Right renal pelvis (tissue), 4 donors: ENCODE results near the gene UBAC1. TPM values are rescaled to one million over a fixed set of nuclear protein-coding genes. Genes with fewer than 3 reads are reported as not detected.

Source experiments
- DNase-seq, 4 donors: peaks; one replicate each; pipeline ENCODE4 v3.0.0-alpha.2; 2013; ENCODE audit warnings: low read depth in 4 of 4, low spot score in 3 of 4, missing footprints in 1 of 4
- polyA plus RNA-seq, 4 donors: library from polyadenylated mRNA; unstranded; fragments of 120-200 nt; gene quantifications; one replicate each; pipeline ENCODE4 v1.2.1, GENCODE V29; 2013; ENCODE audit not compliant: insufficient read length in 4 of 4

UBAC1 gene
- polyA plus RNA-seq, 4 donors, result 28.1 to 31.1 (median 28.6) TPM

DNA sequence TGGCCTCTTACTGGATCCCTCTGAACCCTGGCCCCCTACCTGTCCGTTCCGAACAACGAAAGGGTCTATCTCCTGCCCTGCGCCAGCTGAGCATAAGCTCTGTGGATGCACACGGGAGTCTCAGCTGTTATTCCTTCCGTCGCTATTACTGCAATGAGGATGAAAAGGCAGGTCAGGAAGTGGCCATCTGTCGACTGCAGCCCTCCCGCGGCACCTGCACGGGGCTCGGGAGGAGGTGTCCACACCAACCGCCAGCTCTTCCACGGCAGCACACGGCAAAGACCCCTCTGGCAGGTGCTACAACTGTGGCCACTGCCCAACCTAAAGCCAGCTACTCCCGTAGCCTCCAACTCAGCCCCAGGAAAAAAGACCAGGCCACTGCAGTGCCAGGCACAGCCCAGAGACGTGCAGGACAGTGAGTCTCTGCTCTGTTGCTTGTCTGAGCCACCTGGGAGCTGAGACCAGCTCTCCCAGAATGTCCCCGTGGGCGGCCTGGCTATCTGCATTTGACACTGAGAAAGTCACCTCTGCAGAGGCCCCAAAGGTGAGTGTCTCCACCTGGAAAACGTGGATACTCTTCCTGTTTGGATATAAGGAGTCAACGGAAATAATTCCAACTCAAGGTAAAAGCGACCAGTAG, 72.9 kb downstream of the UBAC1 start:
- DNase-seq, result no peak

DNA sequence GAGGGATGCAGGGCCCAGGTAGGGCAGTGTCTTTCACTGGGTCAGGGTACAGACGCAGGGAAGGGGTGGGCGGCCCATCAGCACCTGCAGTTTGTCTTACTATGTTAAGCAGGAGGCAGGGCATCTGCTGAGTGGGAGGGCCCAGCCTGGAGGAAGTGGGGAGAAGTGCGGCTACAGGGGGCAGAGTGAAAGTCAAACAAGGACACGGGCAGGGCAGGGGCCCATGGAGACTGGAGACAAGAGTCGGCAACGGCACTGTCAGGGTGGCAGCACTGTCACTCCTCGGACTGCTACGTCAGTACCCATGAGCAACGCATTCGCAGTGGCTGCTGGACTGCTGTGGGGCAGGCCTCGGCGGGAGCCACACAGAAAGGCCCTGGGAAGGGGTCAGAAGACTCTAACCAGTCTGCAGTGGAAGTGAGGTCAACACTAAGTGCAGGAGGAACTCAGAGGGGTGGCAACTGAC, 73.6 kb downstream of the UBAC1 start:
- no peak for DNase-seq

DNA sequence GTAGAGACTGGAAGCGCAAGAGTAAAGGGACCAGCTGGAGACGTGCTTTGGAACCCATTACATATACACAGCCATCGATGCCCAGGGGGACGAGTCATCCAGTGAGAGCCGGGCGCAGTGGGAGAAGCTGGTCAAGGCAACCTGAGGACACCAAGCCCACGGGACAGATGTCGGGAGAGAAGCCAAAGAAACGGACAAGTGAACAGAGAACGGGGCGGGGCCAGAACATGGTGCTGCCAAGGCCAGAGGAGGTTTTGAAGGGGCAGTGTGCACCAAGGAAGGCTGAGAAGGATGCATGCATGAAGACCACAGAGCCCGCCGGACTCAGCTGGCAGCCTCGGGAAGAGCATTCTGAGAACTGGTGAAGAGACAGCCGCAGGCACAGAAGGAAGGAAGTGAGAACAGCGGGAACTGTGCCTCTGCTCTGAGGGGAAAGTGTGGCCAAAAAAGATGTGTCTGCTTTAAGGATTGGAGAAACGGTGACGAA, 74.1 kb downstream of the UBAC1 start:
- DNase-seq, result no peak

DNA sequence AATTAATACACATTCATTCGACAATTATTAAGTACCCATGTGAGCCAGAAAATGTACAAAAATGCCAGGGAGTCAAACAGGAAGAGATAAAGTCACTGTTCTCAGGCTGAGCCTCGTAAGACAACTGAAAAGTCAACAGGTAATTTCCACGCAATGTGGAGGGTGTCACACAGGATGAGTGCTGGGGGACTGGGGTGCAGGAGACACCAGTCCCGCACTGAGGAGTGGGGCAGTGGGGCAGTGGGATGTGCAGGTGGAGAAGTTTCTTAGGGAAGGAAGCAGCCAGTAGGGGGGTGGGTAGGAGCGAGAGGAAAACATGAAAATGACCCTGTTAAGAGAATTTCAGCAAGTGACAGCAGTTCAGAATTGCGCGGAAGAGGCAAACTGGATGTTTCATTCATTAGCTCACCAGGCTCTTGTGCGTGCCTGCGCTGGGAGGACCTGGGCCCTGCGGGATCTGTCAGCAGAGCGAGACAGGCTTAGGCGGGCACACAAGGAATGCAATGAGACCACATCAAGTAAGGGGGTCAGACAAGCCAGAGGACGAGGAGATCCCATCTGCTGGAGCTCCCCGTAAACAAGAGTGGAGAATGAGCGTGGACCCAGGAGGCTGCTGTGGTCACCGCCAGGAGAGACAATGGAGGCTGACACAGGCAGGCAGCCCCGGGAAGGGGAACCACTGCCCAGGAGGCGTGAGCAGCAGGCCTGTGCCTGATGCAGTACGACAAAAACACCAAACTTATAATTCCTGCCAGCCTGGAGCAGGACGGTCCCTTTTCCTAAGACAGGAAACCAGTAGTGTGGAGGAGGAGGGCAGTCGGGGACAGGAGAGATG, 74.8 kb downstream of the UBAC1 start:
- DNase-seq, result no peak

DNA sequence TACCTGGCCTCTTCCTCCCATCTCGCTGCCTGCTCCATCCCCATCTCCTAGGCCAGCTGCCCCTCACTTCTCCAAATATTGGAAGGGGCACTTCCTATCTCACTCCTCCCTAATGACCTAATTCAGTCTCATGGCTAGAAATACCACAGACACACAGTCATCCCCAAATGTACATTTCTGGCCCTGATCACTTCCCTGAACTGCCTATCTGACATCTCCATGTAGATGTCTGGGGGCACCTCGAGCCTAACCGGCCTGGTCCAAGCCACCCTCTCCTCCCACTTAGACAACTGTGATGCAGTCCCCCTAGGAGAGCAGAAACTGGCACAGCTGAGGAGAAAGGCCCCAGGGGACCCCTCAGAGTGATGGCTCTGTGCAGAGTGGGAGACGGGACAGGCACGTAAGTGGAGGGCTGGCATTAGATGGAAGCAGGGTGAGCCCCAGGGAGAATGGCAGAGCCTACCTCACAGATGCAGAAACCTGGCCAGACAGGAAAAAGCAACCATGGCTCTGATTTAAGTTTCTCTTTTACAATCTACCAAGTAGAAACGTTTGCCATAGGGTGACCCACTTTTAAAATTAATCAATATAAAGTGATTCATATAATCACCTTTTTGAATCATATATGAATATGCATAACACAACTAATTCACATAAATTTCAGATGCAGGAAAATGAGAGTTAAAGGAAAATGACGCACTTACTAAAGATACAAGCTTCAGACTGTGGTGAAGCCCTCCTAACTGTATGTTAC, 75.9 kb downstream of the UBAC1 start:
- no peak for DNase-seq

DNA sequence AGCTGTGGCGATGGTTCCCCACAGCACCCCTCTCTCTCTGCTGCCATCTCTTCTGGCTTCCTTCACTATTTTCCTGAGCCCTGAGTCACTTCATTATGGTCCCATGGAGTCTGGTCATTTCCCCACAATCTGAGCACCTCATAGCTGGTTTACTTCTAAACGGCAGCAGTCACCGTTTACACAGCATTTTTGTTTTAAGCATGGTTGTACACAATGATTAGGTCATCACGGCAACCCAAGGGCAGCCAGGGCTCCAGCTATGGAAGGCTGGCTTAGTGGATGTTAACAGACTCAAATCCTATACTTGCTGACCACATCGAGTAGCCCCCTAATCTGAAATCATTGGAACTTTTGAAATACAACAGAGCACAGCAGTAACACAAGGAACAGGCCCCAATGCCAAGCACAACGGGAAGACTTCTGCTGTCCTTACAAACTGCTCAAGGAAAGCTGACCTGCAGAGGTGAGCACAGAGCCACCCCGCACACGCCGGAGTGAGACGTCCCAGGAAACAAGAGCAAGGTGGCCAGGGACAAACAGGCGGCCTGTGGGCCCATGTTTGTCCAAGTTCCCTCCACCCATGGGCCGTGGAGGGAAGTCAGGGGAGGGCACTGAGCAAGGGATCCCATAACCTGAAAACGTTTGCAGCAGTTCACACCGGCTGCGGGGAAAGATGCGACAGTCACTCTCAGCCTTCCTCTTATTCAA, 76.7 kb downstream of the UBAC1 start:
- no peak for DNase-seq

DNA sequence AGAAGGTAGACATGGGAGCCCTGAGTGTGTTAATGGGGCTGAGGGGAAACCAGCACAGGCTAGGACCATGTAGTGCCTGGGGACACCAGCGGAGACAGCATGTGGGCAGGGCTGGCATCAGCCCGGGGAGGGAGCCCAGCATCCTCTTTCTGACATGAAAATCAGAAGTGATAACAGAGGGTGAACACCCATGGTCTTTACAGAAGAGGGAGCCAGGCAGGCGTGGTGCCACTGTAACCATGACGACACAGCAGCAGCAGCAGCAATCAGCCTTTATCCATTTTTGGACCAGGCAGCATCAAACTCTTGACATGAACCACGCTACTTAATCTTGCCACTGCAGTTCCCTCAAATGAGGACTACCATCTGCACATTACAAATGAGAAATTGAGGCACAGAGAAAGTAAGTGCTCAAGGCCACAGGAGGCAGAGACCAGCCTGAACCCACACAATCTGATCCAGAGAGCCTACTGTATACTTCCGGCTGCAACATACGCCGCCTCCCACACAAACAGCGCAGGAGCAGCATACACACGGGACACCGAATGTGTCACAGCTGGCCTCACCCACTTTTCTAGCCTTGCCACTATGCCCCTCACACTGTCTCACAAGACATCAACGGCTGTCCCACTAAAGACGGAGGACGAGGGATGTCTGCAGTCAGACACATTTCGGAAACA, 77.6 kb downstream of the UBAC1 start:
- DNase-seq, result no peak

Other genes with a start within 250 kb of the UBAC1 start
- 10 to 100 TPM; 23.7 to 24.9 (median 24.2) TPM for gene CAMSAP1, start 53.8 kb downstream of the UBAC1 start, polyA plus RNA-seq
- gene NACC2, start 133.9 kb upstream of the UBAC1 start, polyA plus RNA-seq, result 1 to 10 TPM; 8.5 to 9.3 (median 8.9) TPM
- 10 to 100 TPM; 16.7 to 23.5 (median 18.3) TPM for gene TMEM250, start 157.5 kb upstream of the UBAC1 start, polyA plus RNA-seq
- gene LHX3, start 243.8 kb upstream of the UBAC1 start, polyA plus RNA-seq, result not detected